ENCODE results near the gene INPP5A. TPM values are rescaled to one million over a fixed set of nuclear protein-coding genes. Genes with fewer than 3 reads are reported as not detected.
"Not testable (repeated sequence)": the region's sequence is repeated elsewhere in the genome, so short reads cannot be mapped to it uniquely, and the experiment has no call there.

INPP5A gene
- polyA plus RNA-seq, 2 donors, result 9.2 to 12.7 TPM

- Histone ChIP-seq H3K4me1 (ENCODE audit: control insufficient read depth in 2 of 2, insufficient read depth in 2 of 2, low read length in 1 of 2) (peaks cover 0 to 3% of the 10 kb centered on the region in 2 donors), H3K27ac (ENCODE audit: low read depth in 2 of 2, low read length in 1 of 2) (no peak overlapping the region), H3K36me3 (ENCODE audit: control insufficient read depth in 2 of 2, insufficient read depth in 2 of 2, low read length in 1 of 2) (peaks cover 0 to 4% of the 10 kb centered on the region in 2 donors), H3K9me3 (ENCODE audit: control insufficient read depth in 2 of 2, insufficient read depth in 1 of 2, low read depth in 1 of 2, low read length in 1 of 2) (no peaks in the 10 kb centered on the region), H3K27me3 (ENCODE audit: control insufficient read depth in 1 of 2, insufficient read depth in 2 of 2, low read length in 2 of 2) (no peaks in the 10 kb centered on the region), H3K4me3 (ENCODE audit: low read depth in 1 of 2, low read length in 2 of 2) (no peak overlapping the region)
- 84 to 85% methylated on average over 14 of the region's 14 CpGs for WGBS, 2 donors
Measured at GRCh38 chr10:132739225-132739613, 201.6 kb downstream of the INPP5A start.

GRCh38 chr10:132740588-132740987 is 203.0 kb downstream of the INPP5A start:
- Histone ChIP-seq H3K36me3 (ENCODE audit: control insufficient read depth in 2 of 2, insufficient read depth in 2 of 2, low read length in 1 of 2) (peaks cover 0 to 4% of the 10 kb centered on the region in 2 donors), H3K4me3 (ENCODE audit: low read depth in 1 of 2, low read length in 2 of 2) (no peak overlapping the region), H3K27ac (ENCODE audit: low read depth in 2 of 2, low read length in 1 of 2) (no peak overlapping the region), H3K9me3 (ENCODE audit: control insufficient read depth in 2 of 2, insufficient read depth in 1 of 2, low read depth in 1 of 2, low read length in 1 of 2) (no peaks in the 10 kb centered on the region), H3K27me3 (ENCODE audit: control insufficient read depth in 1 of 2, insufficient read depth in 2 of 2, low read length in 2 of 2) (no peaks in the 10 kb centered on the region), H3K4me1 (ENCODE audit: control insufficient read depth in 2 of 2, insufficient read depth in 2 of 2, low read length in 1 of 2) (peaks cover 0 to 7% of the 10 kb centered on the region in 2 donors)
- WGBS, 2 donors, result 76 to 82% methylated on average over 6 of the region's 6 CpGs

DNA sequence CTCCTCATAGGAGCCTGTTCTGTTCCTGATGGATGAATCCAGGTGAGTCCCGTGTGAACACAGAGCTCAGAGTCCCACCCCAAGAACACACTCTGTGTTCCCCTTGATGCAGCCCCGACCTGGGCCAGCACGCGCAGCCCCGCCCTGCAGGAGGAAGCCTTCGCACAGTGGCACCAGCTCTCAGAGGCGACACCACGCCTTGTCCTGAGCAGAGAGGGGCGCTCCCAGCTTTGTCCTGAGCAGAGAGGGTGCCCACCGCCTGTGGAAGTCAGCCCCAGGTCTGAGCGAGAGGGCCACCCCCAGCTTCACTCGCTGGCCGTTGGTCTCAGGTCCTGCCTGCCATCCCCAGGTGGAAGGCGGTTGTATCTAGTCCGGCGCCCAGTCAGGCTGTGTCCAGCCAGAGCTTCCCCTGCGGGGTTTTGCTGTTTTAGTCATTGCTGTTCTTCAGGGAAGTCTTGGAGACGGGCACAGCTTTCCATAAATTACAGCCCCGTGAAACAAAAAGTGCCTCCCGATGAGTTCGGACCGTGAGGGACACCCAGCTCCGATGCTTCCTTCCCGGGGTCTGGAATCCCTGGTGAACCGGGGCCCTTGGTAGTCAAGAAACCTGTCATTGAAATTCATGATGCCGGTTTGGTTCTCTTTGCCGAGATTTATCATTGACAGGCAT is 204.7 kb downstream of the INPP5A start:
- Histone ChIP-seq H3K36me3 (ENCODE audit: control insufficient read depth in 2 of 2, insufficient read depth in 2 of 2, low read length in 1 of 2) (peaks cover 0 to 4% of the 10 kb centered on the region in 2 donors), H3K27me3 (ENCODE audit: control insufficient read depth in 1 of 2, insufficient read depth in 2 of 2, low read length in 2 of 2) (no peaks in the 10 kb centered on the region), H3K9me3 (ENCODE audit: control insufficient read depth in 2 of 2, insufficient read depth in 1 of 2, low read depth in 1 of 2, low read length in 1 of 2) (no peaks in the 10 kb centered on the region), H3K4me3 (ENCODE audit: low read depth in 1 of 2, low read length in 2 of 2) (no peak overlapping the region), H3K4me1 (ENCODE audit: control insufficient read depth in 2 of 2, insufficient read depth in 2 of 2, low read length in 1 of 2) (peaks cover 0 to 7% of the 10 kb centered on the region in 2 donors), H3K27ac (ENCODE audit: low read depth in 2 of 2, low read length in 1 of 2) (no peak overlapping the region)
- WGBS, 2 donors, result 90 to 92% methylated on average over 27 of the region's 27 CpGs

DNA sequence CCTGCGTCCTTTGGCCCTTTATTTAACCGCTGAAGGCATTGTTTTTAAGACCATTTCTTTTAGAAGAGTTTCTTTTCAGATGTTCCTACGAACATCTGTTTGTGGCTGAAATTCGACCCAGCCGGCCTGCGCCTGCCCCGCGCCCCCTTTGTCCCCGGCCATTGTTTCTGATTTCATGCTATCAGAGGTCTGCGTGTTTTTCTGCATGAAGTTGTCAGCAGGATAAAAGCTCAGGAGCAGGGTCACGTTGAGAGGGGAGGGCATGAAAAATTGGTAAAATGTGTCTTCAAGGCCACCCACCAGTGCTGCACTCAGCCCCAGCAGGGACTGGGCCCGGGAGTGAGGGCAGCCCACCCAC is 205.2 kb downstream of the INPP5A start:
- Histone ChIP-seq H3K27me3 (ENCODE audit: control insufficient read depth in 1 of 2, insufficient read depth in 2 of 2, low read length in 2 of 2) (no peaks in the 10 kb centered on the region), H3K4me1 (ENCODE audit: control insufficient read depth in 2 of 2, insufficient read depth in 2 of 2, low read length in 1 of 2) (peaks cover 0 to 7% of the 10 kb centered on the region in 2 donors), H3K27ac (ENCODE audit: low read depth in 2 of 2, low read length in 1 of 2) (no peak overlapping the region), H3K4me3 (ENCODE audit: low read depth in 1 of 2, low read length in 2 of 2) (no peak overlapping the region), H3K36me3 (ENCODE audit: control insufficient read depth in 2 of 2, insufficient read depth in 2 of 2, low read length in 1 of 2) (peaks cover 0 to 4% of the 10 kb centered on the region in 2 donors), H3K9me3 (ENCODE audit: control insufficient read depth in 2 of 2, insufficient read depth in 1 of 2, low read depth in 1 of 2, low read length in 1 of 2) (no peaks in the 10 kb centered on the region)
- WGBS, 2 donors, result 86 to 88% methylated on average over 12 of the region's 12 CpGs

- H3K27ac ChIP-seq (ENCODE audit: low read depth in 2 of 2, low read length in 1 of 2); H3K9me3 ChIP-seq (ENCODE audit: control insufficient read depth in 2 of 2, insufficient read depth in 1 of 2, low read depth in 1 of 2, low read length in 1 of 2); H3K4me3 ChIP-seq (ENCODE audit: low read depth in 1 of 2, low read length in 2 of 2); H3K27me3 ChIP-seq (ENCODE audit: control insufficient read depth in 1 of 2, insufficient read depth in 2 of 2, low read length in 2 of 2); H3K36me3 ChIP-seq (ENCODE audit: control insufficient read depth in 2 of 2, insufficient read depth in 2 of 2, low read length in 1 of 2); H3K4me1 ChIP-seq (ENCODE audit: control insufficient read depth in 2 of 2, insufficient read depth in 2 of 2, low read length in 1 of 2): not testable (repeated sequence)
- 73 to 84% methylated on average over 28 to 30 of the region's 30 CpGs for WGBS, 2 donors
Measured at GRCh38 chr10:132743196-132743924, 205.8 kb downstream of the INPP5A start.

GRCh38 chr10:132743925-132744490 is 206.4 kb downstream of the INPP5A start:
- H3K27me3 ChIP-seq (ENCODE audit: control insufficient read depth in 1 of 2, insufficient read depth in 2 of 2, low read length in 2 of 2), result no peaks in the 10 kb centered on the region
- H3K9me3 ChIP-seq (ENCODE audit: control insufficient read depth in 2 of 2, insufficient read depth in 1 of 2, low read depth in 1 of 2, low read length in 1 of 2), result no peaks in the 10 kb centered on the region
- H3K4me1 ChIP-seq (ENCODE audit: control insufficient read depth in 2 of 2, insufficient read depth in 2 of 2, low read length in 1 of 2), result peaks cover 2 to 7% of the 10 kb centered on the region in 2 donors
- H3K36me3 ChIP-seq (ENCODE audit: control insufficient read depth in 2 of 2, insufficient read depth in 2 of 2, low read length in 1 of 2), result peaks cover 0 to 4% of the 10 kb centered on the region in 2 donors
- H3K4me3 ChIP-seq (ENCODE audit: low read depth in 1 of 2, low read length in 2 of 2), result no peak overlapping the region
- no peak overlapping the region for H3K27ac ChIP-seq (ENCODE audit: low read depth in 2 of 2, low read length in 1 of 2)
- 91 to 93% methylated on average over 18 of the region's 18 CpGs for WGBS, 2 donors

DNA sequence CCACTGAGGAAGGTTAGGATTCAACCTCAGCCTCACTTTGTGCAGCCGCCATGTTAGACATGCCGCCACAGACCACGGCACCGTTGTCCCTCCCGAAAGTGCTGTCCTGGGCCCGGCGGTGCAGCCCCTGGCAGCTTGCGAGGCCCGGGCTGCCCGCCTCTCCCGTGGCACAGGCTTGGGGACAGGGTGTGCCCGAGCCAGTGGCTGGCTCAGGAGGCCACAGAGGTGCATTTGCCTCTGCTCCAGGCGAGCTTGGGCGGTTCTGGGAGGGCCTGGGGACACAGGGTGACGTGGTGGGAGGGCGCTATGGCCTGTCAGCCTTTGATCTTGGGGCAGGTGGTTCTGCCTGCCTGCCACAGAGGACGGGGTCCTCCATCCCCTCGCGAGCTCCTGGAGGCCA is 207.3 kb downstream of the INPP5A start:
- WGBS, 2 donors, result 93 to 94% methylated on average over 19 of the region's 19 CpGs
- Histone ChIP-seq H3K36me3 (ENCODE audit: control insufficient read depth in 2 of 2, insufficient read depth in 2 of 2, low read length in 1 of 2) (peaks cover 0 to 12% of the 10 kb centered on the region in 2 donors), H3K27me3 (ENCODE audit: control insufficient read depth in 1 of 2, insufficient read depth in 2 of 2, low read length in 2 of 2) (no peaks in the 10 kb centered on the region), H3K4me1 (ENCODE audit: control insufficient read depth in 2 of 2, insufficient read depth in 2 of 2, low read length in 1 of 2) (peaks cover 2 to 7% of the 10 kb centered on the region in 2 donors), H3K4me3 (ENCODE audit: low read depth in 1 of 2, low read length in 2 of 2) (no peak overlapping the region), H3K9me3 (ENCODE audit: control insufficient read depth in 2 of 2, insufficient read depth in 1 of 2, low read depth in 1 of 2, low read length in 1 of 2) (no peaks in the 10 kb centered on the region), H3K27ac (ENCODE audit: low read depth in 2 of 2, low read length in 1 of 2) (no peak overlapping the region)

DNA sequence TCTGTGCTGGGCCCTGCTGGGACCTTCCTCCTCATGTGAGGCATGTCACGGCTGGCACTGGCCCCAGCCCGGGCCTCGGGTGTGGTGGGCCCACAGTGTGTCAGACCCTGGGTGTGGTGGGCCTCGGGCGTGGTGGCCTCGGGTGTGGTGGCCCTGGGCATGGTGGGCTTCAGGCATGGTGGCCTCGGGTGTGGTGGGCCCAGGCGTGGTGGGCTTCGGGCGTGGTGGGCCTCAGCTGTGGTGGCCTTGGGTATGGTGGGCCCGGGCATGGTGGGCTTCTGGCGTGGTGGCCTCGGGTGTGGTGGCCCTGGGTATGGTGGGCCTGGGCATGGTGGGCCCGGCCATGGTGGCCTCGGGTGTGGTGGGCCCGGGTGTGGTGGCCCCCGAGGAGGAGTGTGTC is 207.9 kb downstream of the INPP5A start:
- H3K36me3 ChIP-seq (ENCODE audit: control insufficient read depth in 2 of 2, insufficient read depth in 2 of 2, low read length in 1 of 2), result peaks cover 0 to 16% of the 10 kb centered on the region in 2 donors

GRCh38 chr10:132745971-132746370 is 208.4 kb downstream of the INPP5A start:
- WGBS, 2 donors, result 92 to 96% methylated on average over 13 of the region's 13 CpGs
- H3K27me3 ChIP-seq (ENCODE audit: control insufficient read depth in 1 of 2, insufficient read depth in 2 of 2, low read length in 2 of 2), result no peaks in the 10 kb centered on the region
- H3K27ac ChIP-seq (ENCODE audit: low read depth in 2 of 2, low read length in 1 of 2), result no peak overlapping the region
- H3K4me1 ChIP-seq (ENCODE audit: control insufficient read depth in 2 of 2, insufficient read depth in 2 of 2, low read length in 1 of 2), result peaks cover 2 to 7% of the 10 kb centered on the region in 2 donors
- no peak overlapping the region for H3K4me3 ChIP-seq (ENCODE audit: low read depth in 1 of 2, low read length in 2 of 2)
- peaks cover 0 to 16% of the 10 kb centered on the region in 2 donors for H3K36me3 ChIP-seq (ENCODE audit: control insufficient read depth in 2 of 2, insufficient read depth in 2 of 2, low read length in 1 of 2)
- no peaks in the 10 kb centered on the region for H3K9me3 ChIP-seq (ENCODE audit: control insufficient read depth in 2 of 2, insufficient read depth in 1 of 2, low read depth in 1 of 2, low read length in 1 of 2)

More for the DNA sequence above, 207.9 kb downstream of the INPP5A start:
- H3K9me3 ChIP-seq (ENCODE audit: control insufficient read depth in 2 of 2, insufficient read depth in 1 of 2, low read depth in 1 of 2, low read length in 1 of 2), result no peaks in the 10 kb centered on the region
- H3K27ac ChIP-seq (ENCODE audit: low read depth in 2 of 2, low read length in 1 of 2), result no peak overlapping the region
- 88 to 93% methylated on average over 15 to 17 of the region's 17 CpGs for whole genome bisulfite sequencing, 2 donors
- no peak overlapping the region for H3K4me3 ChIP-seq (ENCODE audit: low read depth in 1 of 2, low read length in 2 of 2)
- no peaks in the 10 kb centered on the region for H3K27me3 ChIP-seq (ENCODE audit: control insufficient read depth in 1 of 2, insufficient read depth in 2 of 2, low read length in 2 of 2)
- H3K4me1 ChIP-seq (ENCODE audit: control insufficient read depth in 2 of 2, insufficient read depth in 2 of 2, low read length in 1 of 2), result peaks cover 2 to 7% of the 10 kb centered on the region in 2 donors

All from esophagus (tissue), 2 donors.